RWPE2 (cell line): Measurements from ENCODE around the gene R3HDM4.
A peak's percentile ranks its signal among the peaks of the same experiment; 100 is the strongest.

Source experiments
- ATAC-seq: fragments of 200-7000 bp; cut with Tn5 transposase; 3 replicates; pipeline ENCODE4 v1.9.1; 2021; ENCODE audit warnings: low read depth
- DNase-seq: peaks from one replicate; pipeline ENCODE4 v3.0.0-alpha.2; 2020; ENCODE audit warnings: low spot score
- H3K27ac ChIP-seq: fragments of 450-650 bp; 2 replicates; pipeline ENCODE4 v1.5.1; 2017; ENCODE audit warnings: mild to moderate bottlenecking; ENCODE audit not compliant: poor library complexity, severe bottlenecking
- H3K27me3 ChIP-seq: fragments of 250-450 bp; sonication (Bioruptor Pico); 2 replicates; pipeline ENCODE4 v1.5.1; 2021; ENCODE audit warnings: mild to moderate bottlenecking, moderate library complexity; ENCODE audit not compliant: insufficient read depth, poor library complexity, severe bottlenecking
- H3K36me3 ChIP-seq: fragments of 250-450 bp; sonication (Bioruptor Pico); 2 replicates; pipeline ENCODE4 v1.5.1; 2020; ENCODE audit warnings: low read depth, mild to moderate bottlenecking, moderate library complexity
- H3K4me1 ChIP-seq: fragments of 250-450 bp; sonication (Bioruptor Pico); 2 replicates; pipeline ENCODE4 v1.5.1; 2021; ENCODE audit warnings: mild to moderate bottlenecking, moderate library complexity; ENCODE audit not compliant: insufficient read depth, poor library complexity, severe bottlenecking
- H3K4me3 ChIP-seq: fragments of 250-450 bp; sonication (Bioruptor Pico); 2 replicates; pipeline ENCODE4 v1.5.1; 2021; ENCODE audit warnings: mild to moderate bottlenecking, moderate library complexity; ENCODE audit not compliant: severe bottlenecking
- H3K9me3 ChIP-seq: fragments of 250-450 bp; sonication (Bioruptor Pico); 2 replicates; pipeline ENCODE4 v1.5.1; 2021; ENCODE audit warnings: mild to moderate bottlenecking, moderate library complexity; ENCODE audit not compliant: severe bottlenecking
- CTCF ChIP-seq: fragments of 450-650 bp; IDR thresholded peaks from one replicate; pipeline ENCODE4 v1.5.1; 2017; ENCODE audit warnings: mild to moderate bottlenecking, moderate library complexity; ENCODE audit not compliant: poor library complexity, severe bottlenecking

The R3HDM4 gene

GRCh38 chr19:898663-899062, 14.4 kb downstream of the R3HDM4 start:
- Histone ChIP-seq H3K27ac (no peak overlapping the region), H3K9me3 (no peaks in the 10 kb centered on the region), H3K4me3 (no peak overlapping the region), H3K4me1 (no peaks in the 10 kb centered on the region), H3K27me3 (no peaks in the 10 kb centered on the region), H3K36me3 (peaks cover 25% of the 10 kb centered on the region)
- TF ChIP-seq CTCF, result no peak
- DNase-seq (no peak), ATAC-seq (no peak)

- DNase-seq, result peak; percentile 52
- H3K27ac ChIP-seq, result no peak overlapping the region
Measured at GRCh38 chr19:897442-898039, 15.5 kb downstream of the R3HDM4 start.

GRCh38 chr19:896999-897398, 16.0 kb downstream of the R3HDM4 start:
- ATAC-seq, result no peak
- H3K36me3 ChIP-seq, result peaks cover 18% of the 10 kb centered on the region
- H3K4me1 ChIP-seq, result no peaks in the 10 kb centered on the region

More at GRCh38 chr19:897442-898039, 15.5 kb downstream of the R3HDM4 start:
- Histone ChIP-seq H3K4me3 (no peak overlapping the region), H3K4me1 (no peaks in the 10 kb centered on the region), H3K36me3 (peaks cover 21% of the 10 kb centered on the region), H3K9me3 (no peaks in the 10 kb centered on the region), H3K27me3 (no peaks in the 10 kb centered on the region)
- no peak for TF ChIP-seq CTCF
- no peak for ATAC-seq

GRCh38 chr19:896434-896833, 16.6 kb downstream of the R3HDM4 start:
- Histone ChIP-seq H3K27me3 (no peaks in the 10 kb centered on the region), H3K36me3 (peaks cover 14% of the 10 kb centered on the region)
- DNase-seq, result peak; percentile 40

More at GRCh38 chr19:896999-897398, 16.0 kb downstream of the R3HDM4 start:
- H3K27me3 ChIP-seq, result no peaks in the 10 kb centered on the region
- DNase-seq, result no peak
- no peak overlapping the region for H3K27ac ChIP-seq
- TF ChIP-seq CTCF, result no peak
- H3K4me3 ChIP-seq, result no peak overlapping the region
- no peaks in the 10 kb centered on the region for H3K9me3 ChIP-seq

More at GRCh38 chr19:896434-896833, 16.6 kb downstream of the R3HDM4 start:
- H3K9me3 ChIP-seq, result no peaks in the 10 kb centered on the region
- no peak overlapping the region for H3K4me3 ChIP-seq
- H3K27ac ChIP-seq, result no peak overlapping the region
- ATAC-seq, result no peak
- no peaks in the 10 kb centered on the region for H3K4me1 ChIP-seq
- TF ChIP-seq CTCF, result no peak
